Epithelial cell of proximal tubule (primary cell): ENCODE measurements around the gene MAP3K5. TPM values are rescaled to one million over a fixed set of nuclear protein-coding genes. Genes with fewer than 3 reads are reported as not detected.

ENCODE experiments used
- DNase-seq: peaks from one replicate; pipeline ENCODE4 v3.0.0-alpha.2; 2011; ENCODE audit warnings: low read depth
- H3K4me3 ChIP-seq: 2 replicates; pipeline ENCODE4 v1.5.1; 2011; ENCODE audit warnings: low read depth, mild to moderate bottlenecking, low read length
- CTCF ChIP-seq: conservative IDR thresholded peaks from 2 replicates; pipeline ENCODE4 v1.5.1; 2012; ENCODE audit warnings: low read depth, mild to moderate bottlenecking, low read length
- total RNA-seq: library from RNA; depleted of rRNA; stranded (reverse); fragments of >200 nt; gene quantifications from 2 replicates; pipeline ENCODE4 v1.2.3, GENCODE V29; 2015

The MAP3K5 gene
- total RNA-seq, 1 donor from 2014 or later = 7.8 TPM

GRCh38 chr6:136607204-136607931 lies 184.9 kb downstream of the MAP3K5 start:
- H3K4me3 ChIP-seq = no peak overlapping the region
- TF ChIP-seq CTCF = no peak
- DNase-seq = no peak

GRCh38 chr6:136604928-136605510 lies 187.3 kb downstream of the MAP3K5 start:
- no peak for TF ChIP-seq CTCF
- no peak for DNase-seq
- H3K4me3 ChIP-seq = no peak overlapping the region

DNA sequence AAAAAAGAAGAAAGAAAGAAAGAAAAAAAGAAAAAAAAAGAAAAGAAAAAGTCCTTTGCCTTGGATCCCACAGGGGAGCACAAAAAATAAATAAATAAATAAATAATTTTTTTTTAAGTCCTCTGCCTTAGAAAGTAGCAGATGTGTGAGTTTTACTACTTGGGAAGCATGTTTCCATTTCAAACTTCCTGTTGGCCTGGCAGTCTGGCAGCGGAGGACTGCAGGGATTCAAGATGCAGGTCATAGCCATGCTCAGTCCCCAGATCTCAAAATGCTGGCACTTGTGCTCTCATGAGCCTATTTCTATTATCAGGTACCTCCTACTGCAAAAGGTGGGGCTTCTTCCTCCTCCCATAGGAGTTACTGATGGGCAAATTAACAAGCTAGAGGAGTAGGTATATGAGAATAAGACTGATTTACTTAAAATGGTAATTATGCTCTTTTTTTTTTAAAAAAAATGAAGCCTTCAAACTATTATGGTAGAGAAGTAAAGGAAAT lies 187.9 kb downstream of the MAP3K5 start:
- no peak for TF ChIP-seq CTCF
- no peak for DNase-seq
- no peak overlapping the region for H3K4me3 ChIP-seq

DNA sequence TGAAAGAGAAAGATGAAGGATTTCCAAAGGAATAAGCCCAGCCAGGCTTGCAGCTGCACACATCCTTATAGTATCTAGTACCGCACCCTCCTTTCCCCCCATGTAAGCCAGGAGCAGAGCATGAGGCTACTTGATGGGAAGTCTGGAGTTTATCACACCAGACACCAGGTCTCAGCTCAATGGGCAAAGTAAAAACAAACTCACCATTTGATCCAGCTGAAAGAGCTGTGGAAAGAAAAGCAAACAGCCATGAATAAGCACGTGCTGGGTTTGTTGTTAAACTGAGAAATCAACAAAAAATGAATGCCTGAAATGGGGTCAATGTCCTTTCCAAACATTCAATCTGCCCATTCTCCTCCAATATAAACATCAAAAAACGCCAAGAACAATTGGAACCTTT lies 191.5 kb downstream of the MAP3K5 start:
- TF ChIP-seq CTCF = no peak
- DNase-seq = no peak
- H3K4me3 ChIP-seq = no peak overlapping the region

GRCh38 chr6:136599329-136600011 lies 192.8 kb downstream of the MAP3K5 start:
- no peak for DNase-seq
- H3K4me3 ChIP-seq = no peak overlapping the region
- TF ChIP-seq CTCF = no peak

DNA sequence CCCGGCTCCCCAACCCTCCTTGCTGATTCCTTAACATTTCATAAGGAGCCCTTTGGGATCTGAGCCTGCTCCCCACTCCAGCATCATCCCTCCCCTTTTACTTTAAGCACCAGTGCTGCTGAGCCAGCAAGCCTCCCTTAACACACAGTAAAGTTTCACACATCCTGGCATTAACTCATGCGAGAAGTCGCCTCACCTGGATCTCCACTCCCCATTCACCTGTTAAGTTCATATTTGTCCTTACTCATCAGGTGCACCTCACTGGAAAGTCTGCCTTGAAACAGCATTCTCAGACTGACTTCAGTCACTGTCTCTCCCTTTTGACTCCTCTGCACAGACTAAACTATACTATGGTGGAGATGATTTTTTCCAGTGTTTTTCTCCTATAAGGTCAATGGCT lies 194.2 kb downstream of the MAP3K5 start:
- no peak for TF ChIP-seq CTCF
- H3K4me3 ChIP-seq = no peak overlapping the region
- no peak for DNase-seq

DNA sequence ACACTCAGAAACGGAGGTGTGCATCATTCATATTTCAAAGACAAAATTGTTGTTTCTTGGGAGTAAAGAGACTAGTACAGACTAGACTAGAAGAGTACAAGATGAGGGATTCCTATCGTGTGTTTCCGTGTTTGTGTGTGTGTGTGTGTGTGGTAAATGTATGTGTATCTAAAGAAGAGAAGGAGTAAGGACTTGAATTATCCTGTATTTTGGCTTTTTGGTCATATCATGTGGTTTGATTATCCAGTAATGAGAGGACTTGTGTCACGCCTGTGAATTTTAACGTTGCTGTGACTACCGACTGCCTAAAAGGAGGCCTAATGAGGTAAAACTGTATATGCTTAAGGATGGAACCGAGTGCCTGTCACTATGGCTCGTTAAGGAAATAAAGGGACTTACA lies 197.6 kb downstream of the MAP3K5 start:
- no peak for DNase-seq
- H3K4me3 ChIP-seq = peak overlapping the region; percentile 2
- TF ChIP-seq CTCF = no peak
